Psoas muscle (tissue), 8 donors: ENCODE data around the gene CAPN2. TPM values are rescaled to one million over a fixed set of nuclear protein-coding genes. Genes with fewer than 3 reads are reported as not detected.

Experiments
- ATAC-seq, 4 donors: fragments of 200-7000 bp; cut with Tn5 transposase; one replicate each; pipeline ENCODE4 v1.9.1; 2020; ENCODE audit warnings: moderate library complexity in 3 of 4, mild to moderate bottlenecking in 2 of 4
- DNase-seq, 2 donors: peaks; one replicate each; pipeline ENCODE4 v3.0.0-alpha.2; 2020
- H3K27ac ChIP-seq: fragments of 200-600 bp; one replicate; pipeline ENCODE4 v1.8.0; 2022
- H3K27me3 ChIP-seq, 3 donors: fragments of 200-600 bp in 1 of 3; one replicate each; pipeline versions ENCODE4 v1.6.1 to v1.8.0; 2013 to 2022; ENCODE audit warnings: low read length in 2 of 3, mild to moderate bottlenecking in 2 of 3, moderate library complexity in 1 of 3; ENCODE audit not compliant: insufficient read depth in 3 of 3
- H3K36me3 ChIP-seq, 2 donors: fragments of 200-600 bp in 1 of 2; one replicate each; pipeline versions ENCODE4 v1.6.1 to v1.8.0; 2013 to 2022; ENCODE audit warnings: low read depth in 1 of 2, mild to moderate bottlenecking in 1 of 2, moderate library complexity in 1 of 2; ENCODE audit not compliant: insufficient read depth in 1 of 2
- H3K4me1 ChIP-seq: fragments of 200-600 bp; one replicate; pipeline ENCODE4 v1.8.0; 2022
- H3K4me3 ChIP-seq: fragments of 200-600 bp; one replicate; pipeline ENCODE4 v1.8.0; 2022; ENCODE audit warnings: mild to moderate bottlenecking
- H3K9me3 ChIP-seq: fragments of 200-600 bp; one replicate; pipeline ENCODE4 v1.8.0; 2022
- WGBS, 3 donors: extraction: QIAGEN DNeasy Blood & Tissue Kit; methylation state at CpG; one replicate each; pipeline versions ENCODE4 v1.1.6 to v1.1.7; 2013; 5-methylcytosine and 5-hydroxymethylcytosine counted together
- intact Hi-C, 2 donors: fragments of 100-400 bp; cut with DNase I; formaldehyde crosslinking; loops; one replicate each; pipeline versions ENCODE4 v1.11.0 to v1.14.2; 2022
- polyA plus RNA-seq, 3 donors: library from polyadenylated mRNA; stranded (reverse); fragments of 200-250 nt; gene quantifications; one replicate each; pipeline ENCODE4 v1.2.3, GENCODE V29; 2013
- total RNA-seq, 4 donors: library from RNA; stranded (reverse); fragmentation: NEBNext Ultra II Directional in 2 of 4; extraction: Animal tissue kit (Norgen Biotek cat#: 25700) in 2 of 4; gene quantifications; one replicate each; pipeline versions ENCODE4 v1.2.1 to v1.2.4, GENCODE V29; 2021 to 2023
- TF ChIP-seq, protein P1 (sequence below): fragments of 200-600 bp; IDR thresholded peaks from one replicate; pipeline ENCODE4 v1.8.0; 2022; ENCODE audit warnings: antibody characterized with exemption
- donor health status: healthy with polysubstance abuse.
- donor health status: DM: no; HTN: no; CAD: no; lungs with moderate emphysema.
- donor health status: Bipolar disorder and iron deficiency.
- donor health status: healthy.
- donor health status: DM: yes; HTN: yes; CAD: no.
- donor health status: DM: no; HTN: no; CAD: no.
- donor health status: DM: no; HTN: no; CAD: no.
- donor health status: DM: yes; HTN: yes; CAD: no.

The CAPN2 gene
- total and polyA plus RNA-seq, 7 donors = 47.6 to 157 (median 105) TPM

DNA sequence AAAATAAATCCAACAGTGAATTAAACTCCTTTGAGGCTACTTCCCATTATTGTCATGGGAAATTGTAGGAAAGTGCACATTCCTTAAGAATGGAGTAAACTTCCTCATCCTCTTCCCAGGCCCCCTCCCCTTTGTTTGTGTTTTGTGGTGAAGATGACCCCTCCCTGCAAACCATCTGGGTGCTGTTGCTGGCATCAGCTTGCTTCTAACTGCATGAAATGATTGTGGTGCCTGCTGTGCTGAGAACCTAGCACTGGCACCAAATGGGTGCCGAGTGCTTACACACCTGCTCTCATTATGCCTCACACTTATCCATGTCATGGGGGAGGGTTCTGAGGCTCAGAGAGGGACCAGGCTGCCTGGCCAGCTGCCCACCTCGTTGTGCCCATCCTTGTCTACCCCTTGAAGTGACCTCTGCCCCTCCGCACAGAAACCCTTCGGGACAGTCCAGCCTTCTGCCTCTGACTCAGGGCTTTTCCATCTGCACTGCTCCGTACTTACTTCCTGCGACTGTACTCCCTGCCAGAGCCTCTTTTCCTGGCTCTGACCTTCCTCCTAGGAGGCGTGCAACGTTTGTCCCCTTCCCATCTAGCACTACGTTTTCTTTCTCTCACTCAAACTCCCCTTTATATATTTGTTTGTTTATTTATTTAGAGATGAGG lies 30.6 kb downstream of the CAPN2 start:
- Histone ChIP-seq H3K36me3 (peaks cover 0 to 50% of the 10 kb centered on the region in 2 donors), H3K9me3 (no peaks in the 10 kb centered on the region), H3K4me1 (peaks cover 25% of the 10 kb centered on the region), H3K27ac (no peak overlapping the region), H3K27me3 (no peaks in the 10 kb centered on the region), H3K4me3 (no peak overlapping the region)
- peak in 1 of 2 donors; percentile 25 for DNase-seq
- no peak for ATAC-seq
- intact Hi-C loops = no loop called here
- 60 to 61% (median 61%) methylated on average over 9 of the region's 9 CpGs for WGBS, 3 donors
- TF ChIP-seq, protein P1, sequence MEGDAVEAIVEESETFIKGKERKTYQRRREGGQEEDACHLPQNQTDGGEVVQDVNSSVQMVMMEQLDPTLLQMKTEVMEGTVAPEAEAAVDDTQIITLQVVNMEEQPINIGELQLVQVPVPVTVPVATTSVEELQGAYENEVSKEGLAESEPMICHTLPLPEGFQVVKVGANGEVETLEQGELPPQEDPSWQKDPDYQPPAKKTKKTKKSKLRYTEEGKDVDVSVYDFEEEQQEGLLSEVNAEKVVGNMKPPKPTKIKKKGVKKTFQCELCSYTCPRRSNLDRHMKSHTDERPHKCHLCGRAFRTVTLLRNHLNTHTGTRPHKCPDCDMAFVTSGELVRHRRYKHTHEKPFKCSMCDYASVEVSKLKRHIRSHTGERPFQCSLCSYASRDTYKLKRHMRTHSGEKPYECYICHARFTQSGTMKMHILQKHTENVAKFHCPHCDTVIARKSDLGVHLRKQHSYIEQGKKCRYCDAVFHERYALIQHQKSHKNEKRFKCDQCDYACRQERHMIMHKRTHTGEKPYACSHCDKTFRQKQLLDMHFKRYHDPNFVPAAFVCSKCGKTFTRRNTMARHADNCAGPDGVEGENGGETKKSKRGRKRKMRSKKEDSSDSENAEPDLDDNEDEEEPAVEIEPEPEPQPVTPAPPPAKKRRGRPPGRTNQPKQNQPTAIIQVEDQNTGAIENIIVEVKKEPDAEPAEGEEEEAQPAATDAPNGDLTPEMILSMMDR = no peak

DNA sequence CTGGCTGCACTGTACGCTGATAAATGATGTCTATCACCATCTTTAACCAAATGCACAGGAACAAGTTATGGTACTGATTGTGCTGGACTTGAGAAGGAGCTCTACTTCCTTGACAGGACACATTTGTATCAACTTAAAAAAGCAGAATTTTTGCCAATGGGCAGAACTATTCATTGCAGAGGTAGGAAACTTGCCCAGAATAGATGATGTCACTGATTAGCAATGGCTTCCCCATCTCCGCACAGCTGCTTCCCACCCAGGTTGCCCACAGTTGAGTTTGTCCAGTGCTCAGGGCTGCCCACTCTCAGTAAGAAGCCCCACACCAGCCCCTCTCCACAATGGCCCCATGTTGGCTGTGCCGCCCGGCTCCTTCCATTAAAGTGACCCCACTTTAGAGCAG lies 33.4 kb downstream of the CAPN2 start:
- ATAC-seq (no peak), DNase-seq (no peak)
- TF ChIP-seq, protein P1 = no peak
- Histone ChIP-seq H3K27me3 (no peaks in the 10 kb centered on the region), H3K4me1 (peaks cover 13% of the 10 kb centered on the region), H3K27ac (no peak overlapping the region), H3K9me3 (no peaks in the 10 kb centered on the region), H3K36me3 (peaks cover 3 to 69% of the 10 kb centered on the region in 2 donors), H3K4me3 (no peak overlapping the region)
- intact Hi-C loops = loop anchor here in 1 of 2 donors (2.0 kb wide), 1 partner anchor 13 kb away; no protein-coding TSS in a partner anchor
- WGBS, 3 donors = 84 to 92% (median 84%) methylated on average over 4 of the region's 4 CpGs

DNA sequence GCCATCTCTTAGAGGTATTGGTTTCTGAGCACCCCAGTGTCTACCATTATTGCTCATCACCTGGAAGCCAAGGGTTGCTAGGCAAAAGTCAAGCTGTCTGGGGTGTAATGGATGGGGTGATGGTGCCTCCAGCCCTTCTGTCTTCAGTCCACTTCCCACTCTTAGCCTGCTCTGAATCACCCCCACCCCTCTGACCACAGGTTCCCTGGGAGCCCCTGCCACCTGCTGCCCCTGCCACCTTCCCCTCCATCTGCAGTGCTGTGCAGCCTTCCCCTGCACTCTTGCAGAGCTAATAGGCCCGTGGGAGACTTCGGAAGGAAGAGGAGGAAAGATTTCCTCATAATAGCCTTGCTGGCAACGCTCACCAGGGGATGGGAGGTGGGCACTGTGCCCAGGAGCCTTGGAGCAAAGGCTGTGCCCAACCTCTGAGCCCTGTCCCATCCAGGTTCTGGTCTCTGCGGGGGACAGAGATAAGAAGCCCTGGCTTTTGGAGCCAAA lies 35.5 kb downstream of the CAPN2 start:
- intact Hi-C loops = loop anchor here (2.0 kb wide), 3 partner anchors 15 to 47 kb away; no protein-coding TSS in a partner anchor
- H3K27ac ChIP-seq = peak overlapping the region; percentile 2
- peaks cover 13% of the 10 kb centered on the region for H3K4me1 ChIP-seq
- ATAC-seq = peak in 2 of 4 donors; percentile 15 to 25
- TF ChIP-seq, protein P1 = no peak
- H3K9me3 ChIP-seq = no peaks in the 10 kb centered on the region
- WGBS, 3 donors = 28 to 62% (median 35%) methylated on average over 4 of the region's 4 CpGs
- H3K27me3 ChIP-seq = no peaks in the 10 kb centered on the region
- DNase-seq = peak in 1 of 2 donors; percentile 51
- H3K4me3 ChIP-seq = no peak overlapping the region
- peaks cover 4 to 90% of the 10 kb centered on the region in 2 donors for H3K36me3 ChIP-seq

DNA sequence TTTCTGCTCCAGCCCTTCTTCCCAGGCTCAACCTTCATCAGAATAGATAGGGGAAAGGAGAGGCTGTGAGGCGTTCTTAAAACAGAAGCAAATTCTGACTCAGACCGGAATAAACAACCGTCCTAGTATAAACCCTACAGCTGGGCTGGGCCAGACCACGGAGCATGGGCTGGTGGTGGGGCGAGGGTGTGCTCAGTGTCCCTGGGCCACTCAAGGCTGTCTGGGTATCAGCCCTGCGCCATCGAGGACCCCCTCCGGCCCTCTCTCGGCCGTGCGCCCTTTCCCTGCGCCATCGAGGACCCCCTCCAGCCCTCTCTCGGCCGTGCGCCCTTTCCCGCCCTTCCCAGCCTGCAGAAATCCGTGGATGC lies 36.0 kb downstream of the CAPN2 start:
- intact Hi-C loops = loop anchor here (2.0 kb wide), 2 partner anchors 34 to 48 kb away; no protein-coding TSS in a partner anchor
- H3K4me3 ChIP-seq = peak overlapping the region; percentile 55
- TF ChIP-seq, protein P1 = no peak
- DNase-seq = peak in 1 of 2 donors; percentile 56
- H3K4me1 ChIP-seq = peaks cover 13% of the 10 kb centered on the region
- WGBS, 3 donors = 65 to 67% (median 65%) methylated on average over 18 of the region's 18 CpGs
- H3K27ac ChIP-seq = peak overlapping the region; percentile 2
- peaks cover 4 to 90% of the 10 kb centered on the region in 2 donors for H3K36me3 ChIP-seq
- peak; percentile 33 to 49 (median 44) for ATAC-seq
- H3K27me3 ChIP-seq = no peaks in the 10 kb centered on the region
- no peaks in the 10 kb centered on the region for H3K9me3 ChIP-seq
